ENCODE measurements around the gene ANKRD27.
"Not testable (repeated sequence)": the region's sequence is repeated elsewhere in the genome, so short reads cannot be mapped to it uniquely, and the experiment has no call there.

The ANKRD27 gene

GRCh38 chr19:32674931-32675719 is at the start of gene ANKRD27:
TSS of gene ANKRD27 (minus strand) at chr19:32675180. CDS start at chr19:32659015, 16,165 bp downstream.
- peak; percentile 25 to 98 (median 95) for DNase-seq

- DNase-seq, result no peak
Measured at GRCh38 chr19:32720936-32721250, 45.9 kb upstream of the ANKRD27 start.

- DNase-seq, result no peak
Measured at GRCh38 chr19:32720216-32720935, 45.4 kb upstream of the ANKRD27 start.

- no peak for DNase-seq
Measured at GRCh38 chr19:32719611-32720059, 44.7 kb upstream of the ANKRD27 start, which contains the start of gene TDRD12. TSS of gene TDRD12 (plus strand) at chr19:32719767. CDS start at chr19:32720073, 306 bp downstream.

GRCh38 chr19:32718286-32718685 is 43.3 kb upstream of the ANKRD27 start:
- DNase-seq, result no peak

GRCh38 chr19:32717496-32717895 is 42.5 kb upstream of the ANKRD27 start:
- DNase-seq, result peak in 1 of 14 donors; percentile 24

GRCh38 chr19:32716203-32716602 is 41.2 kb upstream of the ANKRD27 start:
- DNase-seq, result not testable (repeated sequence)

- DNase-seq, result no peak
Measured at GRCh38 chr19:32711747-32712146, 36.8 kb upstream of the ANKRD27 start.

GRCh38 chr19:32709032-32709431 is 34.1 kb upstream of the ANKRD27 start:
- no peak for DNase-seq

GRCh38 chr19:32708457-32708856 is 33.5 kb upstream of the ANKRD27 start:
- no peak for DNase-seq

- not testable (repeated sequence) for DNase-seq
Measured at GRCh38 chr19:32704006-32704405, 29.0 kb upstream of the ANKRD27 start.

GRCh38 chr19:32702010-32702409 is 27.0 kb upstream of the ANKRD27 start:
- no peak for DNase-seq

- DNase-seq, result not testable (repeated sequence)
Measured at GRCh38 chr19:32700129-32700528, 25.1 kb upstream of the ANKRD27 start.

GRCh38 chr19:32696771-32697170 is 21.8 kb upstream of the ANKRD27 start:
- DNase-seq, result not testable (repeated sequence)

GRCh38 chr19:32695506-32695905 is 20.5 kb upstream of the ANKRD27 start:
- DNase-seq, result not testable (repeated sequence)

GRCh38 chr19:32694851-32695250 is 19.9 kb upstream of the ANKRD27 start:
- not testable (repeated sequence) for DNase-seq

GRCh38 chr19:32694316-32694715 is 19.3 kb upstream of the ANKRD27 start:
- not testable (repeated sequence) for DNase-seq

- not testable (repeated sequence) for DNase-seq
Measured at GRCh38 chr19:32693151-32694108, 18.4 kb upstream of the ANKRD27 start.

- no peak for DNase-seq
Measured at GRCh38 chr19:32692727-32693061, 17.7 kb upstream of the ANKRD27 start.

- peak in 11 of 14 donors; percentile 29 to 78 (median 43) for DNase-seq
Measured at GRCh38 chr19:32691952-32692726, 17.2 kb upstream of the ANKRD27 start.

GRCh38 chr19:32691291-32691951 is 16.4 kb upstream of the ANKRD27 start, which contains the start of gene NUDT19:
TSS of gene NUDT19 (plus strand) at chr19:32691821. CDS start at chr19:32691961, 140 bp downstream.
- peak; percentile 8 to 85 (median 72) for DNase-seq

Measured in C1 segment of cervical spinal cord (tissue), 14 donors.